Loucy (cell line): Measurements from ENCODE around the gene USP25.

Source experiments
- H2AFZ ChIP-seq: fragments of 200-600 bp; sonication (generic); 2 replicates; pipeline ENCODE4 v1.6.0; 2016; ENCODE audit warnings: antibody characterized with exemption, mild to moderate bottlenecking, low read length, moderate library complexity
- H3F3A ChIP-seq: fragments of 200-600 bp; 2 replicates; pipeline ENCODE4 v1.6.0; 2016; ENCODE audit warnings: antibody characterized with exemption, low read depth, mild to moderate bottlenecking
- H3K27me3 ChIP-seq: fragments of 200-600 bp; sonication (generic); 2 replicates; pipeline ENCODE4 v1.6.1; 2014; ENCODE audit warnings: low read length, mild to moderate bottlenecking; ENCODE audit not compliant: insufficient read depth, poor library complexity, severe bottlenecking
- H3K36me3 ChIP-seq: fragments of 200-600 bp; sonication (generic); 2 replicates; pipeline ENCODE4 v1.6.1; 2016; ENCODE audit warnings: low read length; ENCODE audit not compliant: insufficient read depth
- H3K4me1 ChIP-seq: fragments of 200-600 bp; sonication (generic); 2 replicates; pipeline ENCODE4 v1.5.1; 2014; ENCODE audit warnings: low read length, mild to moderate bottlenecking; ENCODE audit not compliant: insufficient read depth, poor library complexity, severe bottlenecking
- H3K4me2 ChIP-seq: fragments of 200-600 bp; sonication (generic); 2 replicates; pipeline ENCODE4 v1.6.0; 2014; ENCODE audit warnings: antibody characterized with exemption, low read length, low read depth, mild to moderate bottlenecking; ENCODE audit not compliant: poor library complexity, severe bottlenecking
- H3K4me3 ChIP-seq: fragments of 200-600 bp; sonication (generic); 2 replicates; pipeline ENCODE4 v1.5.1; 2014; ENCODE audit warnings: low read length, mild to moderate bottlenecking, mixed read lengths; ENCODE audit not compliant: poor library complexity, severe bottlenecking
- H3K79me2 ChIP-seq: fragments of 200-600 bp; sonication (generic); 2 replicates; pipeline ENCODE4 v1.6.1; 2014; ENCODE audit warnings: low read length; ENCODE audit not compliant: insufficient read depth
- H3K9ac ChIP-seq: fragments of 200-600 bp; sonication (generic); 2 replicates; pipeline ENCODE4 v1.6.0; 2014; ENCODE audit warnings: mild to moderate bottlenecking, low read depth, low read length, moderate library complexity; ENCODE audit not compliant: poor library complexity, severe bottlenecking
- H3K9me2 ChIP-seq: fragments of 200-600 bp; sonication (generic); replicated peaks from 2 replicates; pipeline ENCODE4 v1.6.1; 2016; ENCODE audit warnings: low read depth, low read length, mixed read lengths
- H3K9me3 ChIP-seq: fragments of 200-600 bp; sonication (generic); 2 replicates; pipeline ENCODE4 v1.6.1; 2014; ENCODE audit warnings: mild to moderate bottlenecking, antibody characterized with exemption, low read length, low read depth; ENCODE audit not compliant: insufficient read depth
- H4K20me1 ChIP-seq: fragments of 200-600 bp; sonication (generic); 2 replicates; pipeline ENCODE4 v1.6.0; 2014; ENCODE audit warnings: antibody characterized with exemption, low read length, mild to moderate bottlenecking; ENCODE audit not compliant: insufficient read depth, poor library complexity, severe bottlenecking
- EZH2phosphoT487 ChIP-seq: fragments of 200-600 bp; IDR thresholded peaks from 2 replicates; pipeline ENCODE4 v1.6.1; 2018; ENCODE audit warnings: antibody characterized with exemption, mild to moderate bottlenecking, moderate library complexity, borderline replicate concordance
- TF ChIP-seq, protein P1 (sequence below): fragments of 200-600 bp; sonication (generic); conservative IDR thresholded peaks from 2 replicates; pipeline ENCODE4 v1.5.1; 2014; ENCODE audit warnings: mild to moderate bottlenecking, antibody characterized with exemption, low read length

The USP25 gene

DNA sequence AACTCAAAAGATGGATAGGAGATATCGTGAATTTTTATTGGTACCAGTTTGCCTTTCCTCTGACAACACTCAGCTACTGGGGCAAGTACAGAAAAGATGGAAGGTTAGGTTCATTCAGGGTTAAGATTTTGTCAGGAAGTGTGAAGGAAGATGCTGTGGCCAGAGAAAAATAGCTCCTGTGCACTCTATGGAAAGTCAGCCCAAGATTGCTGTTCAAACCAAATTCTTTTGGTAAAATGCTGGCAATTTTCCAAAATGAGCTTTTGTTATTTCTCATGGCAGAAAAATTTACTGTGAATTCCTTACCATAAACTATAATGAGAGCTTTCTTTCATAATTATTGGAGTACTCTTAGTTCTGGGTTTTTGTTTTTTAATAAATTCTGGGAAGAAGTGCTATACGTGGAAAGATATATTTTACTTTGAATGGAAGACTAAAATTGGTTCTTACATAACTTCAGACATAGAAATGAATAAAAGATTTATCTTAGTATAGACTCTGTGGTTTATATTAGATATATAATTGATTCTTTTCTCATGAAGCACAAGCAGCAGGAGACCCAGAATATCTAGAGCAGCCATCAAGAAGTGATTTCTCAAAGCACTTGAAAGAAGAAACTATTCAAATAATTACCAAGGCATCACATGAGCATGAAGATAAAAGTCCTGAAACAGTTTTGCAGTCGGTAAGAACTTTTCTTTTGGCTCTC is 112.2 kb downstream of the USP25 start:
- Histone ChIP-seq H3K27me3 (no peaks in the 10 kb centered on the region), H3K4me2 (no peak overlapping the region), H3K9me2 (no peaks in the 10 kb centered on the region), H3K79me2 (no peaks in the 10 kb centered on the region), H3K9me3 (no peaks in the 10 kb centered on the region), H4K20me1 (no peaks in the 10 kb centered on the region), H3K9ac (no peak overlapping the region), H2AFZ (no peak overlapping the region), H3K4me3 (no peak overlapping the region), H3K4me1 (no peaks in the 10 kb centered on the region), H3K36me3 (peaks cover 4% of the 10 kb centered on the region; the same call in 1 of the 2 replicates), H3F3A (no peaks in the 10 kb centered on the region)
- TF ChIP-seq, protein P1, sequence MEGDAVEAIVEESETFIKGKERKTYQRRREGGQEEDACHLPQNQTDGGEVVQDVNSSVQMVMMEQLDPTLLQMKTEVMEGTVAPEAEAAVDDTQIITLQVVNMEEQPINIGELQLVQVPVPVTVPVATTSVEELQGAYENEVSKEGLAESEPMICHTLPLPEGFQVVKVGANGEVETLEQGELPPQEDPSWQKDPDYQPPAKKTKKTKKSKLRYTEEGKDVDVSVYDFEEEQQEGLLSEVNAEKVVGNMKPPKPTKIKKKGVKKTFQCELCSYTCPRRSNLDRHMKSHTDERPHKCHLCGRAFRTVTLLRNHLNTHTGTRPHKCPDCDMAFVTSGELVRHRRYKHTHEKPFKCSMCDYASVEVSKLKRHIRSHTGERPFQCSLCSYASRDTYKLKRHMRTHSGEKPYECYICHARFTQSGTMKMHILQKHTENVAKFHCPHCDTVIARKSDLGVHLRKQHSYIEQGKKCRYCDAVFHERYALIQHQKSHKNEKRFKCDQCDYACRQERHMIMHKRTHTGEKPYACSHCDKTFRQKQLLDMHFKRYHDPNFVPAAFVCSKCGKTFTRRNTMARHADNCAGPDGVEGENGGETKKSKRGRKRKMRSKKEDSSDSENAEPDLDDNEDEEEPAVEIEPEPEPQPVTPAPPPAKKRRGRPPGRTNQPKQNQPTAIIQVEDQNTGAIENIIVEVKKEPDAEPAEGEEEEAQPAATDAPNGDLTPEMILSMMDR: no peak
- no peak for TF ChIP-seq EZH2phosphoT487

DNA sequence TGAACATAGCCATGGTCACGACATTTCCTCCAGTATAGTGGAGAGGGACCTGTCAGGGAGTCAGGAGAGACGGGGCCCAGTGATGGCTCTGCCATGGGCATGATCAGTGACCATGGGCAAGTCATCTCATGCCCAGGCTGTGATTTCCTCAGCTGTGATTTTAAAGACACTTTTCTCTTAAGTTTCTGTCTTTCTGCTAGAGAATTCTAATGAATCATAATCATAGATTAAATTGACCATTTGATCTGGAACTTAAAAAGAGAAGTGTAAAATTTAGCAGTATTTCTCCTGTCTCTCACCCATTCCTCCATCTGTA is 112.7 kb downstream of the USP25 start:
- Histone ChIP-seq H3K79me2 (no peaks in the 10 kb centered on the region), H3K9me2 (no peaks in the 10 kb centered on the region), H3F3A (no peaks in the 10 kb centered on the region), H2AFZ (no peak overlapping the region), H3K36me3 (peaks cover 4% of the 10 kb centered on the region; the same call in 1 of the 2 replicates), H4K20me1 (no peaks in the 10 kb centered on the region), H3K27me3 (no peaks in the 10 kb centered on the region), H3K4me1 (no peaks in the 10 kb centered on the region), H3K9me3 (no peaks in the 10 kb centered on the region), H3K4me3 (no peak overlapping the region), H3K4me2 (no peak overlapping the region), H3K9ac (no peak overlapping the region)
- TF ChIP-seq EZH2phosphoT487: no peak
- TF ChIP-seq, protein P1: no peak

DNA sequence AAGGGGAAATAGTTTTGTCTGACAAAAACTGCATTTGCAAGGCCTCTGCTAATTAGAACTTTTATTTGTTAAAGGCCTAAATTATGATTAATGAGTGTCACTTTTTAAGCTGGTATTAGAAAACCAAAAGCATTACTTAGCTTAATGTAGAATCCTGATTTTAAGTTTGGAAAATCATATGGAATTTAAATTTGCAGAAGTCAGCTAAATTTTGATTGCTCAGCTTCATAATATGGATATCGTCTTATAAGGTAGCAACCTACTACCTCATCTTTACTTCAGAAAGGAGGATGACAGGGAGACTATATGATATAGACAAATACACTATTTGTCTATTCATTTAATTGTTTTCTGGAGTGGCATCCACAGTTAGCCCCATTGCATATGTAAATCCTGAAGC is 114.0 kb downstream of the USP25 start:
- Histone ChIP-seq H3K79me2 (no peaks in the 10 kb centered on the region), H3K4me3 (no peak overlapping the region), H3F3A (no peaks in the 10 kb centered on the region), H3K4me2 (no peak overlapping the region), H3K27me3 (no peaks in the 10 kb centered on the region), H2AFZ (no peak overlapping the region), H3K36me3 (peaks cover 4% of the 10 kb centered on the region; the same call in 1 of the 2 replicates), H3K4me1 (no peaks in the 10 kb centered on the region), H3K9me2 (no peaks in the 10 kb centered on the region), H3K9ac (no peak overlapping the region), H4K20me1 (no peaks in the 10 kb centered on the region), H3K9me3 (no peaks in the 10 kb centered on the region)
- TF ChIP-seq, protein P1: no peak
- TF ChIP-seq EZH2phosphoT487: no peak
